T-helper 17 cell (primary cell): Measurements from ENCODE around the gene SP110. TPM values are rescaled to one million over a fixed set of nuclear protein-coding genes. Genes with fewer than 3 reads are reported as not detected.
"Not testable (repeated sequence)": the region's sequence is repeated elsewhere in the genome, so short reads cannot be mapped to it uniquely, and the experiment has no call there.

Source experiments
- ATAC-seq: fragments of 150-1000 bp; cut with Tn5 transposase; 2 replicates; pipeline ENCODE4 v1.10.0; 2021; ENCODE audit warnings: mild to moderate bottlenecking, moderate library complexity
- DNase-seq, 3 donors: peaks; one replicate each; pipeline versions ENCODE4 v3.0.0 to v3.0.0-alpha.2; 2020 to 2021
- H3K9me3 ChIP-seq: one replicate; pipeline ENCODE4 v1.7.0; 2013; ENCODE audit warnings: low read length, mild to moderate bottlenecking; ENCODE audit not compliant: control insufficient read depth, poor library complexity, severe bottlenecking
- H3K27ac Mint-ChIP-seq: one replicate; pipeline ENCODE4 v1.8.0; 2022; ENCODE audit warnings: mild to moderate bottlenecking, moderate library complexity, mixed read lengths
- H3K27me3 Mint-ChIP-seq: one replicate; pipeline ENCODE4 v1.8.0; 2022; ENCODE audit warnings: mixed read lengths
- H3K36me3 Mint-ChIP-seq: one replicate; pipeline ENCODE4 v1.8.0; 2022; ENCODE audit warnings: low read depth, mixed read lengths
- H3K4me1 Mint-ChIP-seq: one replicate; pipeline ENCODE4 v1.8.0; 2022; ENCODE audit warnings: mild to moderate bottlenecking, mixed read lengths
- H3K4me3 Mint-ChIP-seq: one replicate; pipeline ENCODE4 v1.8.0; 2022; ENCODE audit warnings: mild to moderate bottlenecking, moderate library complexity, mixed read lengths
- total RNA-seq, 4 donors: library from RNA in 2 of 4; stranded (reverse) in 2 of 4; gene quantifications; one replicate each; pipeline ENCODE4 v1.2.3 and lab custom pipeline; 2022 to 2026

The SP110 gene
- 10 to 100 TPM; 72.5 to 77.1 TPM for total RNA-seq
- total RNA-seq (lab: John Stamatoyannopoulos, UW), result 60.0 to 61.3 reads per million in 2 donors

GRCh38 chr2:230219419-230220331, at the start of gene SP110:
SP110 (minus strand) TSS chr2:230219984; CDS start chr2:230216927, 3,057 bp downstream.
- peak; percentile 92 for ATAC-seq
- H3K9me3 ChIP-seq, result no peaks in the 10 kb centered on the region
- peak; percentile 40 to 60 (median 51) for DNase-seq
- Mint-ChIP-seq H3K27me3 (no peaks in the 10 kb centered on the region), H3K36me3 (peaks cover 11% of the 10 kb centered on the region), H3K4me3 (peak within 1 kb of the TSS; percentile 98), H3K27ac (peak within 1 kb of the TSS; percentile 97), H3K4me1 (peaks cover 50% of the 10 kb centered on the region)

DNA sequence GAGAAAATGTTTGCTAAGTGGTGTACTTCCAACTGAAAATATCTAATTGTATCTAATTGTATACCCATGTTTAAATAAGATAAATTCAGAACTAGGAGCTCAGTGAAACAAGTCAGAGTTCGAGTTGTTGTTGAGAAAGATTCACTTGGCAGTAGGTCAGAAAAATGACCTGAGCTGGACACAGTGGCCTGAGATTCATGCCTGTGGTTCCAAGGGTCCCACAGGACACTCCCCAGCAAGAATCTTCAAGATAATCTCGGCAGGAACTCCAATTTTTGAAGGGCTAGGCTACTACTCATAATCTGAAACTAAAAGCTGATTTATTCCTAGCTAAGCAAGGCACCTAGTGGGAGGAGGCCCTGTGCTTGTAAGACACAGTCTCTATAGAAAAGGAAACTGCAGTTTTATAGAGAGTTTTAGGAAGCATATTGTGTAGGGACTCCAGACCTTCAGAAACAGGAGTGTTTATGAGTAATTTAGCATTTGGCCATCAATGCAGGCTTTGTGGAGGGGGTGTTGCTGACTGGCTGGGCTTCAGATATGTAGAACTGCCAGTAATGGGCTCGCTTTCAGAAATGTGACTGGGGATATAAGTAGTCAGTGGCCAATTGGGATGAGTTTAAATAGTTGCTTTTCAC, 48.9 kb upstream of the SP110 start:
- DNase-seq (no peak), ATAC-seq (no peak)
- Mint-ChIP-seq H3K36me3 (peaks cover 19% of the 10 kb centered on the region), H3K27me3 (no peaks in the 10 kb centered on the region), H3K27ac (no peak overlapping the region), H3K4me3 (no peak overlapping the region), H3K4me1 (peaks cover 19% of the 10 kb centered on the region)
- no peaks in the 10 kb centered on the region for H3K9me3 ChIP-seq

- no peaks in the 10 kb centered on the region for H3K9me3 ChIP-seq
- ATAC-seq, result no peak
- Mint-ChIP-seq H3K27me3 (no peaks in the 10 kb centered on the region), H3K27ac (peak overlapping the region; percentile 49), H3K4me1 (peaks cover 25% of the 10 kb centered on the region), H3K4me3 (no peak overlapping the region), H3K36me3 (peaks cover 14% of the 10 kb centered on the region)
- DNase-seq, result no peak
Observed at GRCh38 chr2:230267556-230267955, 47.8 kb upstream of the SP110 start.

- DNase-seq (no peak), ATAC-seq (no peak)
- peaks cover 30% of the 10 kb centered on the region for H3K4me1 Mint-ChIP-seq
Observed at GRCh38 chr2:230267059-230267458, 47.3 kb upstream of the SP110 start.

DNA sequence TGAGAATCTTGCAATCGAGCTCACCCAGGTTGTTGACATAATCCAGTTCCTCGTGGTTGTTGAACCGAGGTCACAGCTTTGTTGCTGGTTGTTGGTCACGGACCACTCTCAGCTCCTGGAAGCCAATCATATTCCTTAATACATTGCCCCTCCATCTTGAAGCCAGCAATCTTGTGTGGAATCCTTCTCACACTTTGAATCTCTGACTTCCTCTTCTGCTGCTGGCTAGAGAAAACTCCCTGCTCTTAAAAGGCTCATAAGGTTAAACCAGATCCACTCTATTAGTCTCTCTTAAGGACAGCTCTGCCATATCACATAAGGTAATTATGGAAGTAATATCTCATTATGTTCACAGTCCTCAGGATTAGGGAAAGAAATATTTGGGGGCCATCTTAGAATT, 46.9 kb upstream of the SP110 start:
- no peak overlapping the region for H3K27ac Mint-ChIP-seq
- peaks cover 19% of the 10 kb centered on the region for H3K36me3 Mint-ChIP-seq
- no peaks in the 10 kb centered on the region for H3K27me3 Mint-ChIP-seq
- peaks cover 34% of the 10 kb centered on the region for H3K4me1 Mint-ChIP-seq
- H3K9me3 ChIP-seq, result no peaks in the 10 kb centered on the region
- no peak overlapping the region for H3K4me3 Mint-ChIP-seq
- no peak for DNase-seq
- no peak for ATAC-seq

More at GRCh38 chr2:230267059-230267458, 47.3 kb upstream of the SP110 start:
- peaks cover 15% of the 10 kb centered on the region for H3K36me3 Mint-ChIP-seq
- H3K9me3 ChIP-seq, result no peaks in the 10 kb centered on the region
- no peak overlapping the region for H3K4me3 Mint-ChIP-seq
- H3K27ac Mint-ChIP-seq, result peak overlapping the region; percentile 49
- no peaks in the 10 kb centered on the region for H3K27me3 Mint-ChIP-seq

DNA sequence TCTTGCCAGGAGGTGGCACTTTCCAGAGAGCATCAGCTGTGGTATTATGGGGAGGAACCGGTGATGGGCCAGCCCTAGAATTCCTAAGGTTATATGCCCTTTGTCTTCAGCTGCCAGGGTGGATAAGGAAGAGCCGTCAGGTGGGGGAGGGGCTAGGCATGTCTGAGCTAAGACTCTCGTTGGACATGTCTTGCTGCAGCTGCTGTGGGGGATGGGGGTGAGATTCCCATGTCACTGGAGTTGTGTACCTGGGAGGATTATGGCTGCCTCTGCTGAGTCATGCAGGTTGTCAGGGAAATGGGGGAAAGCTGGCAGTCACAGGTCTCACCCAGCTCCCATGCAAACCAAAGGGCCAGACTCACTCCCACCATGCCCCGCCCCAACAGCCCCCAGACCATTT, 45.2 kb upstream of the SP110 start:
- Mint-ChIP-seq H3K4me1 (peaks cover 48% of the 10 kb centered on the region), H3K36me3 (peaks cover 12% of the 10 kb centered on the region), H3K27ac (peak overlapping the region; percentile 91), H3K4me3 (peak overlapping the region; percentile 16)
- DNase-seq, H3K9me3 ChIP-seq, ATAC-seq, H3K27me3 Mint-ChIP-seq: not testable (repeated sequence)

GRCh38 chr2:230262246-230262645, 42.5 kb upstream of the SP110 start:
- Mint-ChIP-seq H3K4me1 (peaks cover 43% of the 10 kb centered on the region), H3K4me3 (peak overlapping the region; percentile 84), H3K36me3 (peaks cover 7% of the 10 kb centered on the region), H3K27ac (peak overlapping the region; percentile 91), H3K27me3 (no peaks in the 10 kb centered on the region)
- no peaks in the 10 kb centered on the region for H3K9me3 ChIP-seq
- peak; percentile 81 for ATAC-seq
- no peak for DNase-seq

DNA sequence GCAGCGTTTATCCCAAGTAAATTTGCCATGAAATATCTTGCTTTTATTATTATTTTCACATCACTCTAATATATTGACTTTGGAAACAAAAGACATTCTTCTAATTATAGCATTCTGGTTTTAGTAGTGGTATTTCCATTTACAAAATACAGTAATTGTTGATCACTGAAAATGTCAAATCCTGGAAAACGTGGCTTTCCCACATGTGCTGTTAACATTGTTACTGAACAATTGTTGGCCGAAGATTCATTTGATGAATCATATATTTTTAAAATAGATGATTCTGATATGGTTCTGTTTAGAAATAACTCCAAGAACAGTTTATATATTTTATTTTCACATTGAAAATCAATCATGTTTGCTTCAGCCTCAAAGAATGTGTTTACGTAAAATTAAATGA, 38.7 kb upstream of the SP110 start:
- no peak for ATAC-seq
- peaks cover 9% of the 10 kb centered on the region for H3K36me3 Mint-ChIP-seq
- H3K27ac Mint-ChIP-seq, result no peak overlapping the region
- H3K9me3 ChIP-seq, result no peaks in the 10 kb centered on the region
- no peaks in the 10 kb centered on the region for H3K27me3 Mint-ChIP-seq
- DNase-seq, result no peak
- H3K4me1 Mint-ChIP-seq, result peaks cover 38% of the 10 kb centered on the region
- no peak overlapping the region for H3K4me3 Mint-ChIP-seq

GRCh38 chr2:230256733-230257332, 37.0 kb upstream of the SP110 start:
- peaks cover 23% of the 10 kb centered on the region for H3K4me1 Mint-ChIP-seq
- ATAC-seq (no peak), DNase-seq (no peak)
- no peaks in the 10 kb centered on the region for H3K27me3 Mint-ChIP-seq
- H3K9me3 ChIP-seq, result no peaks in the 10 kb centered on the region
- H3K27ac Mint-ChIP-seq, result peak overlapping the region; percentile 16
- H3K4me3 Mint-ChIP-seq, result no peak overlapping the region
- H3K36me3 Mint-ChIP-seq, result peaks cover 3% of the 10 kb centered on the region

DNA sequence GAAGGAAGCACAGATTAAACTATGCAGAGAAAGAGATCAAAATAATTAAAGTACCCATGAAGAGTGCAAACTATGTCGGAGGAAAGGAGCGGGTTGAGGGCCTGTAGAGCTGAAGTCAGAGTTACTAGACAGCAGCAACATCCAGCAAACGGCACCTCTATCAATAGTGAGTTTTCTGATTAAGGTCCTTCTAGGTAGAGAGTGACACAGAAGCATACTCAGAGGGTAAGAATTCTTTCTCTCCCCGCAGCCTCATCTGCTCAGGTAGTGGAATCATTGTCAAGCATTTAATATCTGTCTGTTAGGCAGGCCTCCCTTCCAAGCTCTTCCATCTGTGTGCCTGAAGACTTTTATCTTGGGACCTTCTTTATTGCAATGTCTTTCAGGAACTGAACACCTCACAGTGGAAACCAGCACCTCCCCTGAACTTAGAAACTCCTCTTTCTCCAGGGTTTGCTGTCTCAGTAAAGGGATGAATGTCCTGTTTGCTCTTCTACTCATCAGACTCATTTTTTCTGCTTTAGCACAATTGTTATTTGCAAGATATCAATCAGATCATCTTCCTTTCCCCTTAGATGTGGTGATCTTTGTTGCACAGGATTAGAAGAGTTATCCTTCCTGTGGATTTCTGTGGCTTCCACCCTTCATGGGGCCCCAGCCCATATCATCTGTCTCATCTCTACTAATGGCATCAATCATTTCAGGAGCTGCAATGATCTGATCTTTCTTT, 34.5 kb upstream of the SP110 start:
- ATAC-seq (peak; percentile 91), DNase-seq (peak in 1 of 3 donors; percentile 14)
- Mint-ChIP-seq H3K27me3 (no peaks in the 10 kb centered on the region), H3K4me1 (peaks cover 9% of the 10 kb centered on the region), H3K27ac (no peak overlapping the region), H3K36me3 (peaks cover 2% of the 10 kb centered on the region), H3K4me3 (no peak overlapping the region)
- H3K9me3 ChIP-seq, result no peaks in the 10 kb centered on the region

DNA sequence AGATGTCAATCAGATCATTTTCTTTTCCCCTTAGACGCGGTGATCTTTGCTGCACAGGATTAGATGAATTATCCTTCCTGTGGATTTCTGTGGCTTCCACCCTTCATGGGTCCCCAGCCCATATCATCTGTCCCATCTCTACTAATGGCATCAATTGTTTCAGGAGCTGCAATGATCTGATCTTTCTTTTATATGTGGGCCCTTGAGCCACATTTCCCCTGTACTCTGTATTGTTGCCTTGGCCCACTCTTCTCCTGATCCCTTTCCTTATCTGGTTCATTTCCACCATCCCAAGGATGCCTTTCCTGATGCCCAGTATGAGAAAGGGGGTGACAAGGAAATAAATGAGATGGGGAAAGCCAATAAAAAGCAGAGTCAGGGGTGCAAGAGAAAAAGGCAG, 30.4 kb upstream of the SP110 start:
- H3K27me3 Mint-ChIP-seq, result no peaks in the 10 kb centered on the region
- H3K36me3 Mint-ChIP-seq, result no peaks in the 10 kb centered on the region
- H3K4me3 Mint-ChIP-seq, result no peak overlapping the region
- no peak for ATAC-seq
- DNase-seq, result no peak
- no peaks in the 10 kb centered on the region for H3K9me3 ChIP-seq
- H3K4me1 Mint-ChIP-seq, result peaks cover 2% of the 10 kb centered on the region
- H3K27ac Mint-ChIP-seq, result no peak overlapping the region

DNA sequence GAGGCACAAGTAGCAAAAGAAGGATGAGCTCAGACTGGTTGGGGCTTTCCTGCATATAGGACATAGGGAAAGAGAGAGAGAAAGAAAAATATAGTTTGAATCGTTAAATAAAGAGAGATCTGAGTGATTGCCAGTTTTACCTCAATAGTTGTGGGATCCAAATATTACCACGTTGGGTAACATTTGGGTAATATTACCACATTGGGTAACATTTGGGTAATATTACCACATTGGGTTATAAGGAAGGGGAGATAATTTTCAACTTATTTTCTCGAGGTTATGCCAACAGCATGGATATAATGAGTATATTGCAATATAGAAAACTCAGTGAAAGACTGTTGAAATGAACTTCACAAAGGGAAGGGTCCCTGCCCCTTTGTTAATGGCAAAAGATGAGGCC, 26.4 kb upstream of the SP110 start:
- peaks cover 11% of the 10 kb centered on the region for H3K36me3 Mint-ChIP-seq
- peaks cover 6% of the 10 kb centered on the region for H3K4me1 Mint-ChIP-seq
- no peak overlapping the region for H3K4me3 Mint-ChIP-seq
- H3K9me3 ChIP-seq, result no peaks in the 10 kb centered on the region
- DNase-seq (no peak), ATAC-seq (no peak)
- no peak overlapping the region for H3K27ac Mint-ChIP-seq
- no peaks in the 10 kb centered on the region for H3K27me3 Mint-ChIP-seq

DNA sequence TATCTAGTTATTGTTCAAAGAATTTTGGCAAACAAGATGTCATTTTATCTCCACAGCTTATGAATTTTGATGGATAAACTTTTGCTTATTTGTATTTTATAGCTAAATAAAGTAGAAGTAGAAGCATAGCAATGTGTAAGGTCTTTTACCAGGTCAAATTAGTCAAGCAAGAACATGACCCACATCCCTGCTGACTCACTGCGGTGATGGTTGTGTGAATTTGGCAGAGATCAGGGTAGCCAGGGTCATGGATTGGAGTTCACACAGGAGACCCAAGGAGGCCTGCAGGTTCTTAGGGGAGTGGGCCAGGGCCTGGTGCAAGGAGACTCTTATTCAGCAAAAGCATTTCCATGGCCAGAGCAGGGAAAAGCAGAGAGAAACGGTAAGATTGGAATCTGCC, 24.4 kb upstream of the SP110 start:
- Mint-ChIP-seq H3K4me3 (no peak overlapping the region), H3K36me3 (peaks cover 11% of the 10 kb centered on the region), H3K27me3 (no peaks in the 10 kb centered on the region), H3K27ac (no peak overlapping the region), H3K4me1 (peaks cover 6% of the 10 kb centered on the region)
- no peaks in the 10 kb centered on the region for H3K9me3 ChIP-seq
- no peak for ATAC-seq
- no peak for DNase-seq
